Endothelial cell of umbilical vein (primary cell): ENCODE results near the gene RHOH. TPM values are rescaled to one million over a fixed set of nuclear protein-coding genes. Genes with fewer than 3 reads are reported as not detected.

Experiments used
- BruUV-seq: library from RNA; stranded (reverse); fragments of 400-500 nt; replicated peaks from 2 replicates; lab custom pipeline; 2021; lab: Mats Ljungman, UMichigan
- CTCF ChIA-PET: fragments of 300-600, 350-600 bp; sonication (Branson Sonifier 250); formaldehyde crosslinking; loops from one replicate; lab custom pipeline; 2021; ENCODE audit warnings: antibody characterized with exemption, inconsistent platforms; lab: Charles Lee
- POLR2A ChIA-PET: fragments of 300-600, 350-600 bp; sonication (Branson Sonifier 250); formaldehyde crosslinking; loops from one replicate; lab custom pipeline; 2021; ENCODE audit warnings: antibody characterized with exemption, inconsistent platforms; lab: Charles Lee
- DNase-seq: peaks from one replicate; pipeline ENCODE4 v3.0.0-alpha.2; 2011; ENCODE audit warnings: low read depth, low spot score
- FAIRE-seq: peaks from 2 replicates; lab custom pipeline; 2011; peaks lifted over from hg19 to GRCh38; lab: Jason Lieb, UNC
- H2AFZ ChIP-seq: 2 replicates; pipeline ENCODE4 v1.6.0; 2012; ENCODE audit warnings: low read depth, low read length, control low read depth, inconsistent platforms
- H3K27ac ChIP-seq: 2 replicates; pipeline ENCODE4 v1.5.1; 2011; ENCODE audit warnings: low read depth, mild to moderate bottlenecking, control low read depth, low read length, moderate library complexity; ENCODE audit not compliant: insufficient read depth
- H3K27me3 ChIP-seq, 2 experiments: 2 replicates each; pipeline versions ENCODE4 v1.6.0 to v1.6.1; 2011; ENCODE audit warnings: low read length in 2 of 2, mixed read lengths in 1 of 2; ENCODE audit not compliant: control insufficient read depth in 2 of 2, insufficient read depth in 2 of 2
- H3K36me3 ChIP-seq, 2 experiments: 2 replicates in 1 of 2; 3 replicates in 1 of 2; pipeline ENCODE4 v1.5.1; 2011; ENCODE audit warnings: low read length in 2 of 2, mild to moderate bottlenecking in 1 of 2, moderate library complexity in 1 of 2; ENCODE audit not compliant: control insufficient read depth in 2 of 2, insufficient read depth in 2 of 2; ENCODE audit errors: extremely low read depth in 1 of 2
- H3K4me1 ChIP-seq: 3 replicates; pipeline ENCODE4 v1.5.1; 2011; ENCODE audit warnings: mild to moderate bottlenecking, low read length; ENCODE audit not compliant: control insufficient read depth, insufficient read depth; ENCODE audit errors: extremely low read depth
- H3K4me2 ChIP-seq: 2 replicates; pipeline ENCODE4 v1.6.1; 2011; ENCODE audit warnings: low read length, control low read depth, mixed read lengths; ENCODE audit not compliant: insufficient read depth
- H3K4me3 ChIP-seq, 3 experiments: fragments of 200-600 bp in 1 of 3; sonication (generic), shearing (Covaris generic) in 1 of 3; replicated peaks in 1 of 3; 2 replicates each; pipeline ENCODE4 v1.5.1; 2011 to 2016; ENCODE audit warnings: control low read depth in 3 of 3, low read length in 3 of 3, mild to moderate bottlenecking in 2 of 3, inconsistent platforms in 1 of 3, low read depth in 1 of 3, moderate library complexity in 1 of 3; ENCODE audit not compliant: insufficient read depth in 1 of 3
- H3K79me2 ChIP-seq: 2 replicates; pipeline ENCODE4 v1.6.0; 2012; ENCODE audit warnings: low read length, inconsistent platforms; ENCODE audit not compliant: control insufficient read depth, insufficient read depth
- H3K9ac ChIP-seq: replicated peaks from 2 replicates; pipeline ENCODE3; 2011; ENCODE audit warnings: low read length, control low read depth; ENCODE audit not compliant: insufficient read depth; ENCODE audit errors: extremely low read depth
- H3K9me1 ChIP-seq: replicated peaks from 3 replicates; pipeline ENCODE4 v1.6.0; 2011; ENCODE audit warnings: mild to moderate bottlenecking, low read length; ENCODE audit not compliant: control insufficient read depth, insufficient read depth; ENCODE audit errors: extremely low read depth
- H3K9me3 ChIP-seq: replicated peaks from 2 replicates; pipeline ENCODE4 v1.5.1; 2012; ENCODE audit warnings: low read length, inconsistent platforms; ENCODE audit not compliant: control insufficient read depth, insufficient read depth
- H4K20me1 ChIP-seq: replicated peaks from 2 replicates; pipeline ENCODE3; 2011; ENCODE audit warnings: mild to moderate bottlenecking, low read length; ENCODE audit not compliant: control insufficient read depth, insufficient read depth; ENCODE audit errors: extremely low read depth
- EZH2 ChIP-seq: IDR thresholded peaks from 2 replicates; pipeline ENCODE4 v1.6.1; 2012; ENCODE audit warnings: borderline replicate concordance, low read depth, mild to moderate bottlenecking, moderate library complexity, low read length, inconsistent platforms; ENCODE audit not compliant: severe bottlenecking
- JUN ChIP-seq: IDR thresholded peaks from 2 replicates; pipeline ENCODE4 v1.6.1; 2011; ENCODE audit warnings: borderline replicate concordance, low read depth; ENCODE audit not compliant: insufficient read length, insufficient read depth
- MAX ChIP-seq: IDR thresholded peaks from 2 replicates; pipeline ENCODE4 v1.6.1; 2011; ENCODE audit not compliant: insufficient read depth, insufficient read length
- dilution Hi-C: fragments of 300-500 bp; cut with MboI; formaldehyde crosslinking; loops from one replicate; pipeline ENCODE4 v1.15.0; 2019; ENCODE audit warnings: low sequenced_read_pairs; ENCODE audit not compliant: extremely low pct_ligation_motif_present
- intact Hi-C: fragments of 100-400 bp; cut with micrococcal nuclease; formaldehyde crosslinking; loops from one replicate; pipeline ENCODE4 v1.10.0; 2022
- polyA plus RNA-seq, 4 experiments: library from polyadenylated mRNA; depleted of rRNA in 3 of 4; stranded (reverse) in 3 of 4; unstranded in 1 of 4; fragments of >200 nt; gene quantifications; 2 replicates each; pipeline versions ENCODE4 v1.2.1 to v1.2.3, GENCODE V29; 2011 to 2012; ENCODE audit warnings: missing spikeins in 1 of 4
- total RNA-seq: library from RNA; stranded (reverse); gene quantifications from 2 replicates; pipeline ENCODE4 v1.2.3, GENCODE V29; 2021

Gene RHOH
- total and polyA plus RNA-seq, 2 donors (not counting 3 experiments of a cell fraction or from before 2014, with no cell fraction given): not detected

- Histone ChIP-seq H3K9me3 (no peaks in the 10 kb centered on the region), H2AFZ (no peak overlapping the region), H3K9me1 (no peaks in the 10 kb centered on the region), H3K27me3 (peaks cover 0 to 1% of the 10 kb centered on the region in 2 experiments), H4K20me1 (no peaks in the 10 kb centered on the region), H3K79me2 (no peaks in the 10 kb centered on the region), H3K9ac (no peak overlapping the region), H3K36me3 (no peaks in the 10 kb centered on the region), H3K4me1 (no peaks in the 10 kb centered on the region), H3K4me2 (no peak overlapping the region), H3K27ac (no peak overlapping the region), H3K4me3 (no peak overlapping the region)
- no TSS peak for BruUV-seq
- FAIRE-seq (no peak), DNase-seq (no peak)
- TF ChIP-seq JUN (no peak), MAX (no peak)
- intact Hi-C loops: no loop called here
- POLR2A ChIA-PET: no interaction called here
- CTCF ChIA-PET: no interaction called here
- dilution Hi-C loops: no loop called here
Observed at GRCh38 chr4:40214661-40215418, 18.0 kb downstream of the RHOH start.

GRCh38 chr4:40216622-40217366 is 20.0 kb downstream of the RHOH start:
- POLR2A ChIA-PET: no interaction called here
- no peak for FAIRE-seq
- Histone ChIP-seq H3K36me3 (no peaks in the 10 kb centered on the region), H2AFZ (no peak overlapping the region), H4K20me1 (no peaks in the 10 kb centered on the region), H3K9ac (no peak overlapping the region), H3K27ac (no peak overlapping the region), H3K9me3 (no peaks in the 10 kb centered on the region), H3K9me1 (no peaks in the 10 kb centered on the region), H3K4me3 (no peak overlapping the region), H3K79me2 (no peaks in the 10 kb centered on the region), H3K27me3 (peaks cover 0 to 1% of the 10 kb centered on the region in 2 experiments), H3K4me1 (no peaks in the 10 kb centered on the region), H3K4me2 (no peak overlapping the region)
- TF ChIP-seq EZH2 (no peak), MAX (no peak)
- dilution Hi-C loops: no loop called here
- CTCF ChIA-PET: no interaction called here
- intact Hi-C loops: no loop called here
- no TSS peak for BruUV-seq
- no peak for DNase-seq
